ENCODE results near the gene MPPE1.

MPPE1 gene

GRCh38 chr18:11884396-11885030, 23.6 kb downstream of the MPPE1 start:
- DNase-seq (ENCODE audit: low spot score) = no peak

- DNase-seq (ENCODE audit: low spot score) = no peak
These were observed 25.0 kb downstream of the MPPE1 start for GRCh38 chr18:11883153-11883552.

- DNase-seq (ENCODE audit: low spot score) = no peak
These were observed 25.5 kb downstream of the MPPE1 start for GRCh38 chr18:11882636-11883035.

GRCh38 chr18:11880586-11881304, 27.4 kb downstream of the MPPE1 start:
- no peak for DNase-seq (ENCODE audit: low spot score)

GRCh38 chr18:11877497-11878135, 30.5 kb downstream of the MPPE1 start:
- DNase-seq (ENCODE audit: low spot score) = no peak

- no peak for DNase-seq (ENCODE audit: low spot score)
These were observed 33.4 kb downstream of the MPPE1 start for GRCh38 chr18:11874676-11875075.

GRCh38 chr18:11873670-11874340, 34.3 kb downstream of the MPPE1 start:
- no peak for DNase-seq (ENCODE audit: low spot score)

GRCh38 chr18:11872479-11873136, 35.5 kb downstream of the MPPE1 start:
- DNase-seq (ENCODE audit: low spot score) = peak; percentile 69

- no peak for DNase-seq (ENCODE audit: low spot score)
These were observed 36.6 kb downstream of the MPPE1 start for GRCh38 chr18:11871501-11871900.

- DNase-seq (ENCODE audit: low spot score) = no peak
These were observed 39.9 kb downstream of the MPPE1 start for GRCh38 chr18:11868230-11868629.

- no peak for DNase-seq (ENCODE audit: low spot score)
These were observed 41.4 kb downstream of the MPPE1 start for GRCh38 chr18:11866764-11867163.

GRCh38 chr18:11866329-11866728, 41.8 kb downstream of the MPPE1 start:
- no peak for DNase-seq (ENCODE audit: low spot score)

GRCh38 chr18:11865071-11865470, 43.0 kb downstream of the MPPE1 start:
- DNase-seq (ENCODE audit: low spot score) = no peak

GRCh38 chr18:11864471-11864870, 43.6 kb downstream of the MPPE1 start:
- DNase-seq (ENCODE audit: low spot score) = no peak

GRCh38 chr18:11862468-11863137, 45.5 kb downstream of the MPPE1 start:
- no peak for DNase-seq (ENCODE audit: low spot score)

GRCh38 chr18:11861583-11862288, 46.4 kb downstream of the MPPE1 start:
- DNase-seq (ENCODE audit: low spot score) = no peak

GRCh38 chr18:11860594-11861450, 47.3 kb downstream of the MPPE1 start:
- DNase-seq (ENCODE audit: low spot score) = no peak

- DNase-seq (ENCODE audit: low spot score) = peak; percentile 76
These were observed 48.2 kb downstream of the MPPE1 start for GRCh38 chr18:11859903-11860407.

- no peak for DNase-seq (ENCODE audit: low spot score)
These were observed 48.8 kb downstream of the MPPE1 start for GRCh38 chr18:11859282-11859830.

Data from AG20443 (cell line).